ENCODE data around the gene CCBE1. TPM values are rescaled to one million over a fixed set of nuclear protein-coding genes. Genes with fewer than 3 reads are reported as not detected.

CCBE1 gene
- polyA plus RNA-seq, 1 of the 3 experiments (the other 2 are of a cell fraction): 5.0 TPM

- Histone ChIP-seq H3K4me3 (ENCODE audit: low read depth in 2 of 2, low read length in 1 of 2) (no peak overlapping the region), H3K27ac (ENCODE audit: low read depth in 2 of 2, low read length in 1 of 2) (no peak overlapping the region), H4K20me1 (ENCODE audit: insufficient read depth) (no peaks in the 10 kb centered on the region), H3K4me1 (ENCODE audit: control insufficient read depth in 1 of 2, insufficient read depth in 2 of 2, low read depth in 1 of 2, low read length in 1 of 2) (peaks cover 0 to 18% of the 10 kb centered on the region in 2 experiments; a peak in 2 of 4 replicates), H3F3A (replicated peaks; ENCODE audit: insufficient read depth) (no peaks in the 10 kb centered on the region), H3K36me3 (replicated peaks in 1 of 2; ENCODE audit: control insufficient read depth in 1 of 2, insufficient read depth in 2 of 2, low read length in 1 of 2) (no peaks in the 10 kb centered on the region), H3K9ac (no peak overlapping the region), H3K9me2 (no peaks in the 10 kb centered on the region), H3K79me2 (ENCODE audit: insufficient read depth) (no peaks in the 10 kb centered on the region; the same call in none of the 2 replicates), H3K27me3 (ENCODE audit: insufficient read depth) (no peaks in the 10 kb centered on the region), H2AFZ (ENCODE audit: low read depth) (no peak overlapping the region), H3K4me2 (no peak overlapping the region), H3K9me3 (no peaks in the 10 kb centered on the region)
- DNase-seq: no peak
- POLR2A ChIA-PET: no interaction called here
- TF ChIP-seq ZBTB33 (IDR thresholded peaks at IDR 0.05; ENCODE audit: borderline replicate concordance, low read depth) (no peak), TCF12 (IDR thresholded peaks at IDR 0.05) (peak; percentile 32; the same call in 1 of the 2 replicates)
- CTCF ChIA-PET: interaction anchor here (1.1 to 1.4 kb wide), 3 partner anchors 10 to 203 kb away, joined by 3 to 6 read pairs (median 4); no protein-coding TSS in a partner anchor
Observed at GRCh38 chr18:59621027-59621426, 76.2 kb downstream of the CCBE1 start.

GRCh38 chr18:59620381-59620780 is 76.8 kb downstream of the CCBE1 start:
- Histone ChIP-seq H2AFZ (ENCODE audit: low read depth) (no peak overlapping the region), H3K4me3 (ENCODE audit: low read depth in 2 of 2, low read length in 1 of 2) (no peak overlapping the region), H3K4me1 (ENCODE audit: control insufficient read depth in 1 of 2, insufficient read depth in 2 of 2, low read depth in 1 of 2, low read length in 1 of 2) (peaks cover 0 to 18% of the 10 kb centered on the region in 2 experiments; a peak in 2 of 4 replicates), H4K20me1 (ENCODE audit: insufficient read depth) (no peaks in the 10 kb centered on the region), H3K9me2 (no peaks in the 10 kb centered on the region), H3K36me3 (replicated peaks in 1 of 2; ENCODE audit: control insufficient read depth in 1 of 2, insufficient read depth in 2 of 2, low read length in 1 of 2) (no peaks in the 10 kb centered on the region), H3F3A (replicated peaks; ENCODE audit: insufficient read depth) (no peaks in the 10 kb centered on the region), H3K27me3 (ENCODE audit: insufficient read depth) (no peaks in the 10 kb centered on the region), H3K9me3 (no peaks in the 10 kb centered on the region), H3K79me2 (ENCODE audit: insufficient read depth) (no peaks in the 10 kb centered on the region; the same call in none of the 2 replicates), H3K9ac (no peak overlapping the region), H3K4me2 (no peak overlapping the region), H3K27ac (ENCODE audit: low read depth in 2 of 2, low read length in 1 of 2) (no peak overlapping the region)
- DNase-seq: no peak
- TF ChIP-seq RFX5 (IDR thresholded peaks at IDR 0.05; ENCODE audit: low read length) (no peak), ZBTB33 (IDR thresholded peaks at IDR 0.05; ENCODE audit: borderline replicate concordance, low read depth) (no peak), REST (IDR thresholded peaks at IDR 0.05; ENCODE audit: low read depth, low read length) (no peak)
- WGBS (ENCODE audit: low lambda C conversion rate): 58% methylated on average over 1 of the region's 1 CpG
- POLR2A ChIA-PET: no interaction called here
- CTCF ChIA-PET: interaction anchor here (0.8 to 1.4 kb wide), 4 partner anchors 11 to 204 kb away, joined by 3 to 6 read pairs (median 4); no protein-coding TSS in a partner anchor
